Right atrium auricular region (tissue), 2 donors: ENCODE results near the gene VPS13A. TPM values are rescaled to one million over a fixed set of nuclear protein-coding genes. Genes with fewer than 3 reads are reported as not detected.

Source experiments
- DNase-seq: peaks from one replicate; pipeline ENCODE4 v3.0.0-alpha.2; 2019; ENCODE audit warnings: low spot score
- H3K27ac ChIP-seq, 2 donors: fragments of 200-600 bp; sonication (generic); 1 replicate in 1 of 2; 2 replicates in 1 of 2; pipeline ENCODE4 v1.5.1; 2016 to 2019
- H3K27me3 ChIP-seq, 2 donors: fragments of 200-600 bp; sonication (generic); one replicate each; pipeline versions ENCODE4 v1.5.1 to v1.6.0; 2017 to 2019
- H3K36me3 ChIP-seq: fragments of 200-600 bp; sonication (generic); one replicate; pipeline ENCODE4 v1.5.1; 2016
- H3K4me1 ChIP-seq, 2 donors: fragments of 200-600 bp; sonication (generic); one replicate each; pipeline versions ENCODE4 v1.5.1 to v1.6.0; 2017 to 2019
- H3K4me3 ChIP-seq, 2 donors: fragments of 200-600 bp; sonication (generic); 1 replicate in 1 of 2; 2 replicates in 1 of 2; pipeline ENCODE4 v1.5.1; 2017 to 2019; ENCODE audit warnings: mild to moderate bottlenecking in 1 of 2, moderate library complexity in 1 of 2
- H3K9me3 ChIP-seq, 2 donors: fragments of 200-600 bp; sonication (generic); one replicate each; pipeline ENCODE4 v1.5.1; 2019
- total RNA-seq, 2 donors: library from RNA; depleted of rRNA; stranded (reverse); fragments of >200 nt; gene quantifications; one replicate each; pipeline ENCODE4 v1.1.0, GENCODE V29; 2016
- TF ChIP-seq, protein P1 (sequence below), 2 donors: fragments of 200-600 bp; sonication (generic); IDR thresholded peaks; one replicate each; pipeline ENCODE4 v1.5.1; 2019; ENCODE audit warnings: antibody characterized with exemption in 2 of 2

The VPS13A gene
- total RNA-seq, 2 donors from 2014 or later = 29.5 to 43.8 TPM

DNA sequence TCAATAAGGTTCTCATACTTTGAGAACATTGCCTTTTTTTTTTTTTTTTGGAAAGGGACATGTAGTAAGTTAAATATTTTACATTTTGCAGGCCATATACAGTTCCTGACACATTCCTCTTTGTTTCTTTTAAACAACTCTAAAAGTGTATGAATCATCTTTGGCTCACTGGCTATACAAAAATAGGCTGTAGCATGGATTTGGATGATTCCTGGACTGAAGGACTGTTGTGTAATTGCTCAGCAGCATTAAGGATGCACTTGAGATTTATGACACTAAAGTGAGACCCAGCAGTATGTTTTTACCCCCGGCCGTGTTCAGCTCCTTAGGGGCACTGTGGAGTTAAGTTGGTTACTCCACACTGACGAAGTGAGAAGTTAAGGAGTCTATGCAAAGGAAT lies 41.3 kb downstream of the VPS13A start:
- Histone ChIP-seq H3K4me1 (no peaks in the 10 kb centered on the region), H3K27me3 (no peaks in the 10 kb centered on the region), H3K36me3 (peaks cover 17% of the 10 kb centered on the region), H3K27ac (no peak overlapping the region), H3K4me3 (no peak overlapping the region), H3K9me3 (no peaks in the 10 kb centered on the region)
- DNase-seq = no peak
- TF ChIP-seq, protein P1, sequence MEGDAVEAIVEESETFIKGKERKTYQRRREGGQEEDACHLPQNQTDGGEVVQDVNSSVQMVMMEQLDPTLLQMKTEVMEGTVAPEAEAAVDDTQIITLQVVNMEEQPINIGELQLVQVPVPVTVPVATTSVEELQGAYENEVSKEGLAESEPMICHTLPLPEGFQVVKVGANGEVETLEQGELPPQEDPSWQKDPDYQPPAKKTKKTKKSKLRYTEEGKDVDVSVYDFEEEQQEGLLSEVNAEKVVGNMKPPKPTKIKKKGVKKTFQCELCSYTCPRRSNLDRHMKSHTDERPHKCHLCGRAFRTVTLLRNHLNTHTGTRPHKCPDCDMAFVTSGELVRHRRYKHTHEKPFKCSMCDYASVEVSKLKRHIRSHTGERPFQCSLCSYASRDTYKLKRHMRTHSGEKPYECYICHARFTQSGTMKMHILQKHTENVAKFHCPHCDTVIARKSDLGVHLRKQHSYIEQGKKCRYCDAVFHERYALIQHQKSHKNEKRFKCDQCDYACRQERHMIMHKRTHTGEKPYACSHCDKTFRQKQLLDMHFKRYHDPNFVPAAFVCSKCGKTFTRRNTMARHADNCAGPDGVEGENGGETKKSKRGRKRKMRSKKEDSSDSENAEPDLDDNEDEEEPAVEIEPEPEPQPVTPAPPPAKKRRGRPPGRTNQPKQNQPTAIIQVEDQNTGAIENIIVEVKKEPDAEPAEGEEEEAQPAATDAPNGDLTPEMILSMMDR (IDR thresholded peaks at IDR 0.05) = no peak

DNA sequence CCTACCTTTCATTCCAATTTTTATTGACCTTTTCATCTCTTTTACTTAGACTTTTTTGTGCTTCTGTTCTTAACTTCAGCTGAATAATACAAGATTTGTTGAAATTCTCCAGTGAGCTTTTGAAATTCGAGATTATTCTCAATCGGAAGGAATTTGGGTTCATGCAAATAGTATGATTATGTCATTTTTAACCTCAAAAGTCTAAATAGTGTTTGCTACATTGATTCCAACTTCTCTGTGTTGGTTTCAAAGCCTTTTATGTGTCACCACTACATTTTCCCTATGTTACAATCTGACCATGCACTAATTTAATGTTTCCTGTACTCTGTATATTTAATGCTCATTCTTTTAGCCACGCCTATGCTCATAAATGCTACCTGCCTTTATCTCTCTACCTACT lies 44.1 kb downstream of the VPS13A start:
- Histone ChIP-seq H3K4me1 (no peaks in the 10 kb centered on the region), H3K27ac (no peak overlapping the region), H3K36me3 (peaks cover 9% of the 10 kb centered on the region), H3K9me3 (no peaks in the 10 kb centered on the region), H3K4me3 (no peak overlapping the region), H3K27me3 (no peaks in the 10 kb centered on the region)
- no peak for DNase-seq
- TF ChIP-seq, protein P1 (IDR thresholded peaks at IDR 0.05) = no peak

DNA sequence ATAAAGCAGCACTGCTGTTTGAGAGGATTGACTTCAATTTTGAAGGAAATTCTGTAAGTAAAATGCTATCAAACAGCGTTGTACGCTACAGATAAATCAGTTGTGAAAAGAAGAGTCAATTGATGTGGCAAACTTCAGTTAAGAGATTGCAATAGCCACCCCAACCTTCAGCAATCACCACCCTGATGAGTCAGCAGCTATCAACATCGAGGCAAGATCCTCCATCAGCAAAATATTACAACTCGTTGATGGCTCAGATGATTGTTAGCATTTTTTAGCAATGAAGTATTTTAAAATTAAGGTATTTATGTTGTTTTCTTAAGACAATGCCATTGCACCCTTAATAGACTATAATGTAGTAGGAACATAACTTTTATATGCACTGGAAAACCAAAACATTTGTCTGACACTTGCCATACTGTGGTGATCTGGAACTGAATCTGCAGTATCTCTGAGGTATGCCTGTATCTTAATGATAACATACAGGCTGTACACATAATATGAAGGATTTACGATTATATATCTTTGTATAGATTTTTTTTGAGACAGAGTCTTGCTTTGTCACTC lies 47.5 kb downstream of the VPS13A start:
- Histone ChIP-seq H3K4me1 (no peaks in the 10 kb centered on the region), H3K9me3 (no peaks in the 10 kb centered on the region), H3K4me3 (no peak overlapping the region), H3K27ac (no peak overlapping the region), H3K36me3 (peaks cover 36% of the 10 kb centered on the region), H3K27me3 (no peaks in the 10 kb centered on the region)
- TF ChIP-seq, protein P1 (IDR thresholded peaks at IDR 0.05) = no peak
- DNase-seq = no peak

DNA sequence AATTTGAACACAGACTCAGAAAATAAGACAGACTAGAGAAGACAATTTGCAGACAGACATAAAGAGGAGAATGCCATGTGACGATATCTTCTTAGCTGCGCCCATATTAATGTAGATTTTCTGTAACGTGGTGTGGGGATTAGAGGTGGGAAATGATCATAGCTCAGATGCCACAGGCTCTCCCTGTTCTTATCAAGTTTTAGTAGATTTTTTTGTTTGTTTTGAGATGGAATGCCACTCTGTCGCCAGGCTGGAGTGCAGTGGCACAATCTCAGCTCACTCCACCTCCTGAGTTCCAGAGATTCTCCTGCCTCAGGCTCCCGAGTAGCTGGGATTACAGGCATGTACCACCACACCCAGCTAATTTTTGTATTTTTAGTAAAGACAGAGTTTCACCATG lies 59.4 kb downstream of the VPS13A start:
- H3K9me3 ChIP-seq = no peaks in the 10 kb centered on the region
- TF ChIP-seq, protein P1 (IDR thresholded peaks at IDR 0.05) = no peak
- no peaks in the 10 kb centered on the region for H3K27me3 ChIP-seq

DNA sequence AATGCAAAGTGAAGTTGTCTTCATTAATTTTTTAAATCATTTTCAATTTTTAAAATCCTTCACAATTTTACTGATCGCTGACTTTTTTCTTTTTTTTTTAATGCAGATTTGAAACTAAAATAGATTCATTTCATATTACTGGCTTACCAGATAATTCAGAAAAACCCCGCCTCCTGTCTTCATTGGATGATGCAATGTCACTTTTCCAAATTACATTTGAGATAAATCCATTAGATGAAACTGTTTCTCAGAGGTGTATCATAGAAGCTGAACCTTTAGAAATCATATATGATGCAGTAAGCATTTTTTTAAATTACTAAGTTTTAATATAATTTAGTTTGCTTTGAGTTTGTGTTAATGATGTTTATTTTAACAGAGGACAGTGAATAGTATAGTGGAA lies 60.6 kb downstream of the VPS13A start:
- Histone ChIP-seq H3K4me1 (no peaks in the 10 kb centered on the region), H3K9me3 (no peaks in the 10 kb centered on the region), H3K4me3 (no peak overlapping the region), H3K27me3 (no peaks in the 10 kb centered on the region), H3K36me3 (no peaks in the 10 kb centered on the region), H3K27ac (no peak overlapping the region)
- no peak for DNase-seq
- TF ChIP-seq, protein P1 (IDR thresholded peaks at IDR 0.05) = no peak

More for the DNA sequence above, 59.4 kb downstream of the VPS13A start:
- H3K27ac ChIP-seq = no peak overlapping the region
- DNase-seq = no peak
- H3K4me1 ChIP-seq = no peaks in the 10 kb centered on the region
- H3K4me3 ChIP-seq = no peak overlapping the region
- no peaks in the 10 kb centered on the region for H3K36me3 ChIP-seq

DNA sequence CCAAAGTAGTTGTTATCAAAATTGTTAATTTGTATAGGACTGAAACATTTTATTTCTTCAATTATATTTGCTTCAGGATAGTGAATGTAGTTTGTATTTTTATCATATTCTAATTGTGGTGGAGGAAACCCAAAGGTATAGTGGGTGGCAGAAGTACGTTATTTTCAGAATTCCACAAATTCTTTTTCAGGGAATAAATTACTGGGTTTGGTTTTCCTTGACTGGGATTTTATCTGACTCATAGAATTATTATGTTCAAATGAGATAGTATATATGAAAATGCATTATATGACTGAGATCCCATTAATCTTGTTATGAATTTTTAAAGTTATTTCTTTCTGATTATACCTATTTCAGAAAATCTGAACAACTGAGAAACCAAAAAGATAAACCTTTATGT lies 73.7 kb downstream of the VPS13A start:
- Histone ChIP-seq H3K27ac (no peak overlapping the region), H3K4me3 (no peak overlapping the region), H3K9me3 (no peaks in the 10 kb centered on the region), H3K4me1 (no peaks in the 10 kb centered on the region), H3K27me3 (no peaks in the 10 kb centered on the region), H3K36me3 (no peaks in the 10 kb centered on the region)
- TF ChIP-seq, protein P1 (IDR thresholded peaks at IDR 0.05) = no peak
- DNase-seq = no peak
